ENCODE results near the gene DOCK2. TPM values are rescaled to one million over a fixed set of nuclear protein-coding genes. Genes with fewer than 3 reads are reported as not detected.

Gene DOCK2
- total and polyA plus RNA-seq, 12 donors: 3.3 to 59.5 (median 21.0) TPM

DNA sequence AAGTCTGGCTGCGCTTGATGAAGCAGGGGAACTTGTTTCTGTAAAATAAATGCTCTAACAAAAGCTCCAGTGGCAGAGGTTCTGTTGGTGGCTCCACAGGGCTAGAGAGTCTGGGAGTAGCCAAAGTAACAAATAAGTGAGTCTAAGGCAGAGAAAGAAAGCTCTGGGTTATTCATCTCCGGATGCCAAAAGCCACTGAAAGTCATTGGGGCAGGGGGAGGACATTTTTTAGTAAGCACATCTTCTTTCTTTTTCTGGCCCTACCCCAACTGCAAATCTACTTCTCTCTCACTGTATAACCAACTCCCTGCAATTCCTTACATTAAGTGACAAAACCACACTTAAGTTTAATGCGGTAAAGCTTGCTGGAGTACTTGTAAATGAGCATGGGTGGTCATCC lies 201.6 kb downstream of the DOCK2 start:
- no peaks in the 10 kb centered on the region for H3K9me3 ChIP-seq (replicated peaks in 1 of 3)
- H3K27me3 ChIP-seq: no peaks in the 10 kb centered on the region
- no peak for DNase-seq
- H3K4me1 ChIP-seq (replicated peaks in 1 of 2): no peaks in the 10 kb centered on the region
- TF ChIP-seq CTCF (IDR thresholded peaks at IDR 0.05) (no peak), POLR2A (IDR thresholded peaks at IDR 0.05) (no peak)
- no peak overlapping the region for H3K4me3 ChIP-seq
- 86 to 97% (median 90%) methylated on average over 3 of the region's 3 CpGs for WGBS, 4 donors
- H3K36me3 ChIP-seq (replicated peaks in 1 of 2): no peaks in the 10 kb centered on the region
- intact Hi-C loops (cut with DNase I): no loop called here
- H3K27ac ChIP-seq: no peak overlapping the region

- intact Hi-C loops (cut with DNase I): no loop called here
- DNase-seq: no peak
- WGBS, 4 donors: 91 to 100% (median 93%) methylated on average over 3 of the region's 3 CpGs
These were observed 203.3 kb downstream of the DOCK2 start for GRCh38 chr5:169840405-169840804.

GRCh38 chr5:169842699-169843098 lies 205.6 kb downstream of the DOCK2 start:
- Histone ChIP-seq H3K27ac (no peak overlapping the region), H3K27me3 (no peaks in the 10 kb centered on the region), H3K9me3 (replicated peaks in 1 of 3) (no peaks in the 10 kb centered on the region), H3K4me1 (replicated peaks in 1 of 2) (no peaks in the 10 kb centered on the region), H3K36me3 (replicated peaks in 1 of 2) (no peaks in the 10 kb centered on the region), H3K4me3 (no peak overlapping the region)
- intact Hi-C loops (cut with DNase I): no loop called here
- no peak for DNase-seq
- TF ChIP-seq CTCF (IDR thresholded peaks at IDR 0.05) (no peak), POLR2A (IDR thresholded peaks at IDR 0.05) (no peak)

More at GRCh38 chr5:169840405-169840804, 203.3 kb downstream of the DOCK2 start:
- Histone ChIP-seq H3K9me3 (replicated peaks in 1 of 3) (no peaks in the 10 kb centered on the region), H3K4me3 (no peak overlapping the region), H3K4me1 (replicated peaks in 1 of 2) (no peaks in the 10 kb centered on the region), H3K36me3 (replicated peaks in 1 of 2) (no peaks in the 10 kb centered on the region), H3K27ac (no peak overlapping the region), H3K27me3 (no peaks in the 10 kb centered on the region)
- TF ChIP-seq CTCF (IDR thresholded peaks at IDR 0.05) (no peak), POLR2A (IDR thresholded peaks at IDR 0.05) (no peak)

GRCh38 chr5:169847519-169847918 lies 210.4 kb downstream of the DOCK2 start:
- Histone ChIP-seq H3K9me3 (replicated peaks in 1 of 3) (no peaks in the 10 kb centered on the region), H3K27ac (no peak overlapping the region), H3K36me3 (replicated peaks in 1 of 2) (no peaks in the 10 kb centered on the region), H3K4me3 (no peak overlapping the region), H3K4me1 (replicated peaks in 1 of 2) (no peaks in the 10 kb centered on the region), H3K27me3 (no peaks in the 10 kb centered on the region)
- no peak for DNase-seq
- TF ChIP-seq POLR2A (IDR thresholded peaks at IDR 0.05) (no peak), CTCF (IDR thresholded peaks at IDR 0.05) (no peak)
- 79 to 92% (median 83%) methylated on average over 1 of the region's 1 CpG for WGBS, 4 donors
- intact Hi-C loops (cut with DNase I): no loop called here

Measured in adrenal gland (tissue), 12 donors.